ENCODE measurements around the gene MDGA2.

MDGA2 gene

DNA sequence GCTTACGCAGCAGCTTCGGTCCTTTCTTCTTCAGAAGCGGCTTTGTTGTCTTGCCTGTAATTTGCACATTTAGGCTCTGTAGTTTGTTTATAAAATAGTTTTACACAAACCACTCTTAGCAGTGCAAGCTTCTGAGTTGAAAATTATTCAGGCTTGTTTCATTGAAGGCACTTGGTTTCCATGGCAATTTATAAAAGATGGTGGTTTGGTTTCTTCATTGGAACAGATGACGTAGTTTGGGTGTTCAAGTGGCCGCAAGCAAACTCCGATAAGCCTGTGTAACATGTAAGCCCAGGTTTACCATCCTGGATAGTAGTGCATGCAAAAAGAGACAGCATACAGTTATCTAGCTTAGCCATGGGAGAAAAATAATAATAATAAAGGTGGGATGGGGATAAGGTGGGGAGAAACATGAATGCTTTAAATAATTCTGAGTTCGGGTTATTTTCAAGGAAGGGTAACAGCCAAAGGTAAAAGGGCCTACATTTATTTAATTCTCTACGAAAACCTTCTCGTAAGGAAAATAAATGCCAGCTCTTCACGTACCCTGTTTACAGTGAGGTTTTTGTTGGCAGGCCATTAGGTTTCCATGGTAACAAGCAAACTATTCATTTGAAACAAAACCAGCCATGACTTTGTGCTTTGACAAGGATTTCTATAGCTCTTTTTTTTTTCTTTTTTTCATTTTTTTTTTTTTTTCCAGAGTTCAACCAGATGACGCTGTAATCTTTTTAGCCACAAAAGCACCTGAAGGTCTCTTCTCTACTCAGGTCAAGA lies 834.3 kb downstream of the MDGA2 start:
- DNase-seq = no peak

DNA sequence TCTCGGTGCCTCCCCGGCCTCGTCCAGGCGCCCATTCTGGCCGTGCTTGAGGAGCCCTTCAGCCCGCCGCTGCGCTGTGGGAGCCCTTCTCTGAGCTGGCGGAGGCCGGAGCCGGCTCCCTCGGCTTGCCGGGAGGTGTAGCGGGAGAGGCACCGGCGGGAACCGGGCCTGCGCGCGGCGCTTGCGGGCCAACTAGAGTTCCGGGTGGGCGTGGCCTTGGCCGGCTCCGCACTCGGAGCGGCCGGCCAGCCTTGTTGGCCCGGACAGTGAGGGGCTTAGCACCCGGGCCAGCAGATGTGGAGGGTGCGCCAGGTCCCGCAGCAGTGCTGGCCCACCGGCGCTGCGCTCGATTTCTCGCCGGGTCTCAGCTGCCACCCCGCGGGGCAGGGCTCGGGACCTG lies 855.1 kb downstream of the MDGA2 start:
- DNase-seq = no peak

DNA sequence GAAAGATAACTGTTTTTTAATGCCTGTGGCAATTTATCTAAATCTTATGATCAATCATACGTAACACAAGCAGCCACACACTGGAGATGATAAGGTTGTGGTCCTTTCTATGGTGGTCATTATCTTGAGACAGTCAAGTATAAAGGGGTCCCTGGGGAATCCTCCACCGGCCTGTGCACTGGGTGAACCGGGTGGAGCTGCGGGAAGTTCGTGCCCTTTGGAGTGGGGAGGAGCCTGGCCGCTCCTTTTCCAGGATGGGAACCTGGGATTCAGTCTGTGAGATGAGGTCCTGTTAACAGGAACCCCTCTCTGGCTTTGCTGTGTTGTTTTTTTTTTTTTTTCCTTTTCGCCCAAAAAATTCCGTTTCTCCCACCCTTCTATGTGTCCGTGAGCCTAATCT lies 856.3 kb downstream of the MDGA2 start:
- no peak for DNase-seq

DNA sequence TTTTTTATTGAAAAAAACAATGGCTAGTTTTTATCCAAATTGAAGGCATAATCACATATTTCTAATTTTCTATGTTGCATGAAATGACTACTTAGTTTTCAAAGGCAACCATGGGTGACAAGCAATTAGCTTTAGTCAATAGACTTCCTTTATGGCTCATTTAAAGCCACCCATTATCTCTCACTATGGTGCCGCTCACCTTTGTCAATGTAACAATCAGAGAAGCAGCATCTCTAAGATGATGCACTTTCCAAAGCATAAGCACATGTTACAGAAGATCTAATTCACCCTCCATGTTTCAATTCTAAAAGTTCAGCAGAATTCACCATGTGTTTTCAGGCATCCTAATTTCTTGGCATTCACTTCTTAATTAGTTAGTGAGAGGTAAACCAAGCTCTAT lies 857.3 kb downstream of the MDGA2 start:
- DNase-seq = no peak

DNA sequence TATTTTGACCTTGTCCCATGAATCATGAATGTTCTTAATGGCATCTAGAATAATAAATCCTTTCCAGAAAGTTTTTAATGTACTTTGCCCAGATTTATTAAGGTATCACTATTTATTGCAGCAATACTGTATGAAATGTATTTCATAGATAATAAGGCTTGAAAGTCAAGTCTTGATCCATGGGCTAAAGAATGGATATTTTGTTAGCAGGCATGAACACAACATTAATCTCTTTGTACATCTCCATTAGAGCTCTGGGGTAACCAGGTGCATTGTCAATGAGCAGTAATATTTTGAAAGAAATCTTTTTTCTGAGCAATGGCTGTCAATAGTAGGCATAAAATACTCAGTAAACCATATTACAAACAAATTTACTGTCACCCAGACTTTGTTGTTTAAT lies 882.3 kb downstream of the MDGA2 start:
- no peak for DNase-seq

Data from left hindlimb (tissue), 1 donor.